Measurements from ENCODE around the gene WNT7B.

WNT7B gene

DNA sequence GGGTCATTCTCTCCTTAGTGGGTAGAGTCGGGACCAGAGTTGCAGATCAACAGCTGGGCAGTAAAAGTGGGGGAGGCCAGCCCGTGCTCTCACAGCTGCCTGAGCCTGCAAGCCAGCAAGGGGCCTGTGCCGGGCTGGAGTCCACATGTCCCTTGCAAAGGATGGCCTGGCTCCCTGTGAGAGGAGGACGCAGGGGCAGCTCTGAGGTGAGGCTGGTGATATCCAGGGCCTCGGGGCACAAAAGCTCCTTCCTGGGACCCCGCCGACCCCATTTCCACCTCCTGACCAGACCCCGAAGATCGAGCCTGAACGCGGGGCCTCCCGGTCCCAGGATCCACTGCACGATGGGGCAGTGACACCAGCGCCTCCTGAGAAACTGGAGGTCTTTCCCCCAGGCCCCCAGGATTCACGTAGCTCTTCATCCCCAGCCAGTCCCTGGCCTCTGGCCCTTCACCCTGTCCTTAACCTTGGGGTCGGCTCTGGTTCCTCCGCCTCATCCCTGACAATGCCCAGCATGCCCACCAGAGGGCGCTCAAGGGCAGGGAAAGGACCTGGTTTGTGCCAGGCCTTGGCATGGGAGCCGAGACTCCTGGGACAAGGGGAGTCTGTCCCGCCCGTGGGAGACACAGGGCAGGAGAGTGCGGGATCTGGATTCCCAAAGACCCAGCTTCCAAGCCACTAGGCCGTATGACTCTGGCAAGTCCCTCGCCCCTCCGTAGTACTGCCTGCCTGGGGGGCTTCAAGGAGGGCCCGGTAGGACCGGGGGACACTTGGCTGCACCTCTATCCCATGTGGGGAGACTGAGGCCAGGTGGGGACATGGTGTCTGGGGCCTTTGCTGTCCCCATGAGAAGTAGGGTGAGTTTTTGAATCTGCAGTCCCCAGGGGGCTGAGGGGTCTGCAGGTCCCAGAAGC, 17.8 kb upstream of the WNT7B start:
- peak; percentile 94 for DNase-seq

GRCh38 chr22:45993841-45994240, 16.9 kb upstream of the WNT7B start:
- no peak for DNase-seq

DNA sequence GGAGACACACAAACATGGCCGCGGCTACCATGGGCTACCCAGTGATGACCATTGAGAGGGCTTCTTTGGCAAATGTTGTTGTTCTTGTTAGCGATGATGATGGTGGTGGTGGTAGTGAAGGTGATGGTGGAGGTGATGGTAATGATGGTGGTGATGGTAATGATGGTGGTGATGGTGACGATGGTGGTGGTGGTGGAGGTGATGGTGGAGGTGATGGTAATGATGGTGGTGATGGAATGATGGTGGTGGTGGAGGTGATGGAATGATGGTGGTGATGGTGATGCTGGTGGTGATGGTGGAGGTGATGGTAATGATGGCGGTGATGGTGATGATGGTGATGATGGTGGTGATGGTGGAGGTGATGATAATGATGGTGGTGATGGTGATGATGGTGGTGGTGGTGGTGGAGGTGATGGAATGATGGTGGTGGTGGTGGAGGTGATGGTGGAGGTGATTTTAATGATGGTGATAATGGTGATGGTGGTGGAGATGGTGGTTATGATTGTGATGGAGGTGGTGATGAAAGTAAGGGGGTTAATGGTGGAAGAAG, 16.3 kb upstream of the WNT7B start:
- DNase-seq, result no peak

- no peak for DNase-seq
Measured at GRCh38 chr22:45992737-45993136, 15.8 kb upstream of the WNT7B start.

DNA sequence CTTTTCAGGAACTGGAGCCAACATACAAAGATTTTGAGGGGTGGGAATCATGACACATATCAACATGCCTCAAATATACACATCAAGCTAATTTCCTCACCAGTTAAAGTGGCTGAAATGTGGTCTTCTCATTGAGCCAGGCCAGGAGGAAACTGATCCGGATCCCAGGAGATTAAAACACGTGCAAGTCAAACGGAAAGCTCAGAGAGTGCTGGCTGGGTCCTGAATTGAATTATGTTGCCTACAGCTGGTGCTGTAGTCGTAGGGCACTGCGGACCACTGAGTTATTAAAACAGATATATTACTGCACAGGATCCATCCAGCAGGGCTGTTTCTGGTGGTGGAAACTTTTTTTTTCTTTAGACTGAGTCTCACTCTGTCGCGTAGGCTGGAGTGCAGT, 14.1 kb upstream of the WNT7B start:
- no peak for DNase-seq

GRCh38 chr22:45987136-45987861, 10.3 kb upstream of the WNT7B start:
- no peak for DNase-seq

DNA sequence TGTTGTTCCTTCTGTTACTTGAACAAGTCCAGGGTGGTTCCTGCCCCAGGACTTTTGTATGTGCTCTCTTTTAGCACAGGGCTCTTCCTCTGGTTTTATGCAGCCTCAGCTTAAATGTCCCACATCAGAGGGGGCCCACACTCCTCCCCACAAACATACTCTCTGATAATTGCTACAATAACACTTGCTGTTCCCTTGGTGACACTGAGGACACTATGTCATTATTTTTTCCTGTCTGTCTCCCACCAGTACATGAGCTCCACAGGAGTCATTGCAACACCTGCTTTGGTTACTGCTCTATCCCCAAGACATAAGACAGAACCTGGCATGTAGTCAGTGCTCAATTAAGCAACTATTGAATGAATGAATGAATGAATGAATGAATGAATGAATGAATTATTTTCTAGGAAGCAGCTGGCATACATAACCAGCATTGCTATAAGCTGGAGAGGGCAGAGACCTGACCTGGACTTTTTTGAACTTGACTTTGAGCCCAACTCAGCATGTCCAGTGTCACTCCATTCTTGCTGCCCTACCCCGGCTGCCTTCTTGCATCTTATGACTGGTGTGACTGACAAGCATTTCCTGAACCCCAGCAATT, 7.5 kb upstream of the WNT7B start:
- no peak for DNase-seq

GRCh38 chr22:45983797-45984196, 6.8 kb upstream of the WNT7B start:
- no peak for DNase-seq

- DNase-seq, result no peak
Measured at GRCh38 chr22:45980761-45981160, 3.8 kb upstream of the WNT7B start.

DNA sequence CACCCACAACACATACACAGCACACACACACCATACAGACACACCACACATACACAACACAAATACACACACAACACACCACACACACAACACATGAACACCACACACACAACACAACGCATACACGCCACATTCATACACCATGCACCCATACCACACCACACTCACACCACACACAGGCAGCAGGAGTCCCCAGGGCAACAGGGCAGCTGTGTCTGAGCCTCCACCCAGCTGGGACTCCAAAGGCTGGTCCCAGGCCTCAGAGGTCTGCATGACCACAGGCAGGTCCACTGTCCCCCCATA, 3.3 kb upstream of the WNT7B start:
- DNase-seq, result no peak

GRCh38 chr22:45978275-45978713, 1.3 kb upstream of the WNT7B start:
- DNase-seq, result no peak

GRCh38 chr22:45977551-45978274, 751 bp upstream of the WNT7B start:
- no peak for DNase-seq

- no peak for DNase-seq
Measured at GRCh38 chr22:45976254-45977002, 534 bp downstream of the WNT7B start.

GRCh38 chr22:45975164-45976161, 1.5 kb downstream of the WNT7B start:
- DNase-seq, result no peak

DNA sequence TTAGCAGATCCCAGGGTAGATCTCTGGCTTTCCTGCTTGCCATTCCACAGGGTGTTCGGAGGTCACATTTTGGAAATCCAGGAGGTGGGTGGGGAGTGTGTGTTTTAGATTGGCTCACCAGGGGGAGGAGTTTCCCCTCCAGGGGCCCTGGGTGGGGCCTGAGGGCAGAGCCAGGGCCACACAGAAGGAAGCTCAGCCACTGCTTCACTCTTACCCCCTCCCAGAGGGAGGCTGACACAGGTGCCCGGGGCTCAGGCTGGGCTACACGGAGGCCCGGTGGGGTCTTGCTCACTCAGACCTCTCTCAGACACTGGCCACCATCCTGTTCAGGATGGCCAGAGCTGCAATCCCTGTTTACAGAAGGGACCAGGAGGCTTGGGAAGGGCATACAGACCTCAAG, 2.5 kb downstream of the WNT7B start:
- DNase-seq, result no peak

DNA sequence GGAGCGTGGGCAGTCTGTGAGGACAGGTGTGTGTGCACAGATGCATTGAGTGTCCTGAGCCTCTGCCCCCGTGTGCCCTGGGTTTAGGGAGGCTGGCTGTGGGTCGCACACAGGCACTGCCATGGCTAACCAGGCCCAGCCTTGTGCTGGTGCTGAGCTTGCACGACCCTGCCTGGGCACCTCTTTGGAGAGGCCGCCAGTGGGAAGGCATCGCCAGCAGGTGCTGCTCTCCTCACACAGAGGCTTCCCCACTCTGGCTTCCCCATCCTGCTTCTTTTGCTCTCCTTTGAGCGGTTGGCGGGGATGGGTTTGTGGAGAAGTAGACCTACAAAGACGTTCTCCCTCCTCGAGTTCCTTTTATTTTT, 4.1 kb downstream of the WNT7B start:
- DNase-seq, result no peak

- no peak for DNase-seq
Measured at GRCh38 chr22:45972091-45972888, 4.7 kb downstream of the WNT7B start.

DNA sequence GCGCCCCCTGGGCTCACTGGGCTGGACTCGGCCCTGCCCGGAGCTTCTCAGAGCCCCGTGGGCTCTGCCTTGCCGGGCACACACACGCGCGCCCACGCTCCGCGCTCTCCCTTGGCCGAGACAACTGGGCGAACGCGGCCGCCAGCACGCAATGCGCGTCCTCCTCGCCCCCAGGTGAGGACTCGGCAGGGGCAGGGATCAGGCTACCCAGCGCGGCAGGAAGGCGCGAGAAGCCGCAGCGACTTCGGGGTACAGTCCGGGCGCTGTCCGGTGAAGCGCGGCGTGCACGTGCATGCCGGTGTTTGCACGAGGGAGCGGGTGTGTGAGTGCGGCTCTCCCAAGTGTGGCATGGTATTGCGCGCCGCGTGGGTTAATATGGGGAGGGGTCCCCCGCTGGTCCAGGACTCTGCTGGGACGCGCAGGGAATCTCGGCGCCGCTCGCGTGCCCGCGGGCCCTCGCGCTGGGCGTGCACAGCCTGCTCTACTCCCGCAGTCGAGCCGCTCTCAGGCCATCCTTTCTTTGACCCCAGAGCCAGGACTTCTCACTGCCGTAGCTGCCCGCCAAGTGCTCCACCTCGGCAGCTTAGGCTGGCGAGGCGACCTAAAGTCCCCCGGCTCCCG, 5.4 kb downstream of the WNT7B start:
- no peak for DNase-seq

- no peak for DNase-seq
Measured at GRCh38 chr22:45970705-45971407, 6.1 kb downstream of the WNT7B start.
